SW 1271 (cell line): ENCODE results near the gene CBS.
"Not testable (repeated sequence)": the region's sequence is repeated elsewhere in the genome, so short reads cannot be mapped to it uniquely, and the experiment has no call there.

Experiments used
- DNase-seq, 2 experiments: peaks; one replicate each; lab custom pipeline; 2025; lab: John Stamatoyannopoulos, UW

CBS gene

DNA sequence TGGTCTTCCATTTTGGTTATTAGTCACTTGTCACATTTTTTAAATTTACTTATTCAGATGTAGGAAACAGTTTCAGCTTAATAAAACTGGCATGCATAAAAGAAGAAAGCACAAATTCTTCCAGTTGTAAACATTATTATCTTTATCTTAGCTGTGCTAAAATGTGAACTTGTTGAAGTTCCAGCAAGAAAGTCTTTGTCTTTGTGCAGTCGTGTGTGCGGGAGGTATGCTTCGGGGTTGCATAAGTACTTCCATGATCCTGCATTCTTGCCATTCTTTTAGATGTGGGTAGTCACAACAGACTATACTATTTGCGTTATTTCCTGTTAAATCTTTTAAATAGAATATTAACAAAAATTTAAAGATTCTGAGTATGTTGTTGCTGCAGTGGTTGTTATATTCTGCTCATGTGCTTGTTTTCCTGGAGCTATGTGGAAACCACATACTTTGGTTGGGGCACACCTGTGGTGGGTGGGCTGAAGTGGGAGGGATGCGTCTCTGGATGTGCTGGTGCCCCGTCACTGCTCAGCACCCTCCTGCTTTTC, 49.9 kb downstream of the CBS start:
- DNase-seq, result no peak

DNA sequence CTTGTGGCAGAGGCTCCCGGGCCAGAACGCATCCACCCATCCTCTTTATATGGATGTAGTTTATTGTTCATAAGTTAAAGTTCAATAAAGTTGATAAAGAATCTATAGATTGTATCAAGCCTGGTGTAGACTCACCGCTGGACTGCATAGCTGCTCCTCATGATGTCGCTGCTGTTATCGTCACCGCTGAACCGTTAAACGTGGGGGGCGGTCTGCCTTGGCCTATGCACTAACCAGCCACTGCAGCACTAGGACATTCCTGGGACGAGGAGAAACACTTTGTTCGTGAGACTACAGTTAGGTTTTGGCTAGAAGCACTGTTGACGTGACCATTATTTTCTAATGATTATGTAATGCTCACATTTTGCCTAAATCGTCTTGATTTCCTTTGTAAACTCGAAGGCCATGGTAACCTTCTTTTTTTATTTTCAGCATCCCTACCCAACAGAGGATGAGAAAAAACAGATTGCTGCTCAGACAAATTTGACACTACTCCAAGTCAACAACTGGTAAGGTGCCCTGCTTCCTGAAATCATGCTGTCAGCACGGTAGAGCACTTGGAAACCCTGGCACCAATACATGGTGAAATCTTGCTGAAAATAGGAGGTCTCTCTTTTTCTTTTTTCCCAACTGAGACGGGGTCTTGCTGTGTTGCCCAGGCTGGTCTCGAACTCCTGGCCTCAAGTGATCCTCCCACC, 51.0 kb downstream of the CBS start:
- DNase-seq, result no peak

- no peak for DNase-seq
Measured at GRCh38 chr21:43023175-43023574, 52.5 kb downstream of the CBS start.

GRCh38 chr21:43021756-43022600, 53.7 kb downstream of the CBS start:
- DNase-seq, result no peak

GRCh38 chr21:43021191-43021590, 54.4 kb downstream of the CBS start:
- DNase-seq, result no peak

DNA sequence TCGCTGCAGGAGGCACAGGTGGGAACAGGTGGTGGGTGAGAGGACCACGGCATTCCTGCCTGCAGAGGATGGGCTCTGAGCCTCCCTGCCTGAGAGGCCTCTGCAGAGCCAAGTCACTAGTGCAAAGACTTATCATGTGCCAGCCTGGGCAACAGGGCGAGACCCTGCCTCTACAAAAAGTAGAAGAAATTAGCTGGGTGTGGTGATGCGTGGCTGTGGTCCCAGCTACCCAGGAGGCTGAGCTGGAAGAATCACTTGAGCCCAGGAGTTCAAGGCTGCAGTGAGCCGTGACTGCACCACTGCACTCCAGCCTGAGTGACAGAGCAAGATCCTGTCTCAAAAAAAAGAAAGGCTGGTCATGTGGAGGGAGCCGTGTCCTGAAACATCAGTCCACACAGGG, 54.9 kb downstream of the CBS start:
- no peak for DNase-seq

GRCh38 chr21:43020177-43020576, 55.5 kb downstream of the CBS start:
- no peak for DNase-seq

DNA sequence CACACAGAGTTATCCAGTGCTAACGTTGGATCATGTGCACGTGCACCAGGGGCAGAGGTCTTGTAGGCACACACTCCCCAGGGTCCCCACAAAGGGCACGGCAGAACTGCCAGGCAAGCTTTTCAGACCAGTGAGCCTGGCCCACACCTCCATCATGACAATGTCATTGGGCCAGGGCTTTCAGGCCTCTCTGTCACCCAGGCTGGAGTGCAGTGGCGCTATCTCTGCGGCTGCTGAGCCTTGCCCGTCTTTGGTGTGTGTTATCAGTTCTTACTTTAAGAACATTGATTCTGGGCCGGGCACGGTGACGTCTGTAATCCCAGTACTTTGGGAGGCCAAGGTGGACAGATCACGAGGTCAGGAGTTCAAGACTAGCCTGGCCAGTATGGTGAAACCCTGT, 57.1 kb downstream of the CBS start:
- no peak for DNase-seq

GRCh38 chr21:43016728-43017127, 58.9 kb downstream of the CBS start:
- no peak for DNase-seq

- DNase-seq, result no peak
Measured at GRCh38 chr21:43015906-43016540, 59.6 kb downstream of the CBS start.

DNA sequence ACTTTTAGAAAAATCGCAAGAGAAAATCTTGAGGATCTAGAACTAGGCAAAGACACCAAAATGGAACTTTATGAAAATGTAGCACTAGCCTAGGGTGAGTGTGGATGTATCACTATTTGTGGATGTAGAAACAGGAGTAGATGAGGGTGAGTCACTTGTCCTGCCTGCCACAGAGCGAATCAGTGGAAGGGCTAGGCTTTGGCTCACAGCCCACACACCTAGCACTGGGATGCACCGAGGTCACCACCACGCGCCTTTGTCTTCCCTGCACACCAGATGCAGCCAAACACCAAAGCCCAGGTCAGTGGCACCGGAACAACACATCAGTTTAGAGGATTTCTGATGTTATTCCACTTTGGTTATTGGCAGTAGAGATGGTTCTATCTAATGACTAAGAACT, 63.0 kb downstream of the CBS start:
- DNase-seq, result no peak

- no peak for DNase-seq
Measured at GRCh38 chr21:43006874-43007208, 68.8 kb downstream of the CBS start.

DNA sequence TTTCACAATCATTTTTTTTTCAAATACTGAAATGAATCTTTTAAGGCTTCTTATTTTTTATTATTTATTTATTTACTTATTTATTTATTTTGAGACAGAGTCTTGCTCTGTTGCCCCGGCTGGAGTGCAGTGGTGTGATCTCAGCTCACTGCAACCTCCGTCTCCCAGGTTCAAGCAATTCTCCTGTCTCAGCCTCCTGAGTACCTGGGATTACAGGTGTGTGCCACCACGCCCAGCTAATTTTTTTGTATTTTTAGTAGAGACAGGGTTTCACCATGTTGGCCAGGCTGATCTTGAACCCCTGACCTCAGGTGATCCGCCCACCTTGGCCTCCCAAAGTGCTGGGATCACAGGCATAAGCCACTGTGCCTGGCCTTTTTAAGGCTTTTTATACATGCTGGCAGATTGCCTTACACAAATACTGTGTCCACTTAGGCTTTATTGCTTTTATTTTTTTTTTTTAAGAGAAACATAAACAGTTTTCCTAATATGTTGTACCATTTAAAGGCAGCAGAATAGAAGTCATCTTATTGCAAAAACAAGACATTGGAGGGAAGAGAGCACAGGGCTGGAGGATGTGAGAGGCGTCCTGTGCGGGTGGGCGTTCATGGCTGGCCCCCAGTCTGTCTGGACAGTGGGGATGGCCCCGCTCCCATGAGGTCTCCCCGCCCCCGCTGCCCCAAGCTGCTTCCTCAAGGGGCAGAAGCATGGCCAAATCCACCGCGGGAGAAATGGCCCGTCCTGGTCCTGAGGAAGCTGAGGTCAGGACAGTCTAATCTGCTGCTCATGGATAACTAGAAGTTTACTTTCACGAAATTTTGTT, 69.4 kb downstream of the CBS start:
- not testable (repeated sequence) for DNase-seq

GRCh38 chr21:43005635-43006034, 70.0 kb downstream of the CBS start:
- DNase-seq, result no peak

DNA sequence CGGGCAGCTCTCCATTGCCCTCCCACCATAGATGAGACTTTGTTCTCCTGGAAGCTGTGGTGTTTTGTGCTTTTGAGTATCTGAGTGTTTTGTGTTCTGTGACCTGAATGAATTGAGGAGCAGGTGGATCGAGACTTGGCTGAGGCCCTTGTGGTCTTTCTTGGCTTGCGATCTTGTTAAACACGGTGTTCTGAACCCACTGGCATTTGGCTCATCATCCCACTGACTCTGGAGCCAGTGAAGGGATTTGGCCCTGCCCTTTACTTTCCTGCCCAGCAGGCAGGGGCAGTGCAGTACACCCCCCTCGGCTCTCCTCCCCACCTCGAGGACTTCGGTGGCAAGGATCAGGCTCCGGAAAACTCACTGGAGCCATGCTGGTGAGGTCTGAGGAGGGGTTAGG, 70.7 kb downstream of the CBS start:
- no peak for DNase-seq
